ENCODE results near the gene SLC16A12.

DNA sequence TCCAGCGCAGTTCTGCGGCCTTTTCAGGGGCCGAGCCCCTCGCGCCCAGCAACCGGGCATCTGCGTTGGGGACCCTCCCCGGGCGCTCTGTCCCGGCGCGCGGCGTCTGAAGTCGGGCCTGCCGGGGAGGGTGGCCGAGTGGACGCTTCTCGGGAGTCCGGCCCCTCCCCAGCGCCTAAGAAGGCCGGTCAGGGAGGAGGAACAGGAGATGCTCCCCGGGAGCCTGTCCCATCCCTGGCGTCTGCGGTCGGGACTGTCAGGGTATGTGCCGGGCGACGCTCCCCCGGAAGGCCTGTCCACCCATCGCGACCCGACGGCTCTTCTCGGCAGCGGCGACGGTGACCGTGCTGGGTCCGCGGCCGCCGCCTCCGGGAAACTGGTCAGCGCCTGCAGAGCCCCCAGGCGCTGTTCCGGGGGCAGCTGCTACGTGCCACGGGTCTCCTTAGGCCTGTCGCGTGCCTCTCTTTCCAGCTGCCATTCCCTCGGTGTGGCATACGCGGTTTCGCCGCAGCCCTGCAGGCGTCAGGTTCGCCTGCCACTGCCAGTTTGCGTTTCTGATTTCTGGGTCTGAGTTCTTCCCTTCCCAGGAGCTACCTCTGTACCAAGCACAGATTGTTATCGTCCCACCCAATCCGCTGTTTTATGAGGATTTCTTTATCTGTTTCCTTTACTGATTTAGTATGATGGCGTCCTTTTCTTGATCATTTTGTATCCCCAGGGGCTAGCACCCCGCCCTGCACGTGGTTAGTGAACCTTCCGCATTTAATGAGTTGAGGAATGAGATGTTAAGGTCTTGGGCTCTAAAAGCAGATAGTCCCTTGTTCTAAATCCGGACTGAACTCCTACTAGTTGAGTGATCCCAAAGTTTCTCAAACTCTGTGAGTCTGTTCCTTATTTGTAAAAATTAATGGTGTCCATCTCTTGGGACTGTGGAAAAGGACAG, 120.2 kb downstream of the SLC16A12 start:
- TF ChIP-seq, protein P1, sequence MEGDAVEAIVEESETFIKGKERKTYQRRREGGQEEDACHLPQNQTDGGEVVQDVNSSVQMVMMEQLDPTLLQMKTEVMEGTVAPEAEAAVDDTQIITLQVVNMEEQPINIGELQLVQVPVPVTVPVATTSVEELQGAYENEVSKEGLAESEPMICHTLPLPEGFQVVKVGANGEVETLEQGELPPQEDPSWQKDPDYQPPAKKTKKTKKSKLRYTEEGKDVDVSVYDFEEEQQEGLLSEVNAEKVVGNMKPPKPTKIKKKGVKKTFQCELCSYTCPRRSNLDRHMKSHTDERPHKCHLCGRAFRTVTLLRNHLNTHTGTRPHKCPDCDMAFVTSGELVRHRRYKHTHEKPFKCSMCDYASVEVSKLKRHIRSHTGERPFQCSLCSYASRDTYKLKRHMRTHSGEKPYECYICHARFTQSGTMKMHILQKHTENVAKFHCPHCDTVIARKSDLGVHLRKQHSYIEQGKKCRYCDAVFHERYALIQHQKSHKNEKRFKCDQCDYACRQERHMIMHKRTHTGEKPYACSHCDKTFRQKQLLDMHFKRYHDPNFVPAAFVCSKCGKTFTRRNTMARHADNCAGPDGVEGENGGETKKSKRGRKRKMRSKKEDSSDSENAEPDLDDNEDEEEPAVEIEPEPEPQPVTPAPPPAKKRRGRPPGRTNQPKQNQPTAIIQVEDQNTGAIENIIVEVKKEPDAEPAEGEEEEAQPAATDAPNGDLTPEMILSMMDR (IDR thresholded peaks at IDR 0.05; ENCODE audit: low read depth, low read length, missing input control): peak; percentile 3
- TF ChIP-seq SP1 (IDR thresholded peaks at IDR 0.05): no peak
- peak; percentile 68 for TF ChIP-seq YY1 (IDR thresholded peaks at IDR 0.05)
- TF ChIP-seq, protein P2, sequence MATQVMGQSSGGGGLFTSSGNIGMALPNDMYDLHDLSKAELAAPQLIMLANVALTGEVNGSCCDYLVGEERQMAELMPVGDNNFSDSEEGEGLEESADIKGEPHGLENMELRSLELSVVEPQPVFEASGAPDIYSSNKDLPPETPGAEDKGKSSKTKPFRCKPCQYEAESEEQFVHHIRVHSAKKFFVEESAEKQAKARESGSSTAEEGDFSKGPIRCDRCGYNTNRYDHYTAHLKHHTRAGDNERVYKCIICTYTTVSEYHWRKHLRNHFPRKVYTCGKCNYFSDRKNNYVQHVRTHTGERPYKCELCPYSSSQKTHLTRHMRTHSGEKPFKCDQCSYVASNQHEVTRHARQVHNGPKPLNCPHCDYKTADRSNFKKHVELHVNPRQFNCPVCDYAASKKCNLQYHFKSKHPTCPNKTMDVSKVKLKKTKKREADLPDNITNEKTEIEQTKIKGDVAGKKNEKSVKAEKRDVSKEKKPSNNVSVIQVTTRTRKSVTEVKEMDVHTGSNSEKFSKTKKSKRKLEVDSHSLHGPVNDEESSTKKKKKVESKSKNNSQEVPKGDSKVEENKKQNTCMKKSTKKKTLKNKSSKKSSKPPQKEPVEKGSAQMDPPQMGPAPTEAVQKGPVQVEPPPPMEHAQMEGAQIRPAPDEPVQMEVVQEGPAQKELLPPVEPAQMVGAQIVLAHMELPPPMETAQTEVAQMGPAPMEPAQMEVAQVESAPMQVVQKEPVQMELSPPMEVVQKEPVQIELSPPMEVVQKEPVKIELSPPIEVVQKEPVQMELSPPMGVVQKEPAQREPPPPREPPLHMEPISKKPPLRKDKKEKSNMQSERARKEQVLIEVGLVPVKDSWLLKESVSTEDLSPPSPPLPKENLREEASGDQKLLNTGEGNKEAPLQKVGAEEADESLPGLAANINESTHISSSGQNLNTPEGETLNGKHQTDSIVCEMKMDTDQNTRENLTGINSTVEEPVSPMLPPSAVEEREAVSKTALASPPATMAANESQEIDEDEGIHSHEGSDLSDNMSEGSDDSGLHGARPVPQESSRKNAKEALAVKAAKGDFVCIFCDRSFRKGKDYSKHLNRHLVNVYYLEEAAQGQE (IDR thresholded peaks at IDR 0.05): no peak
- no peak for TF ChIP-seq RAD21 (IDR thresholded peaks at IDR 0.05)
- no peak for TF ChIP-seq RXRA (IDR thresholded peaks at IDR 0.05)
- TF ChIP-seq, protein P3, sequence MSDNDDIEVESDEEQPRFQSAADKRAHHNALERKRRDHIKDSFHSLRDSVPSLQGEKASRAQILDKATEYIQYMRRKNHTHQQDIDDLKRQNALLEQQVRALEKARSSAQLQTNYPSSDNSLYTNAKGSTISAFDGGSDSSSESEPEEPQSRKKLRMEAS (IDR thresholded peaks at IDR 0.05): peak; percentile 67
- TF ChIP-seq, protein P4, sequence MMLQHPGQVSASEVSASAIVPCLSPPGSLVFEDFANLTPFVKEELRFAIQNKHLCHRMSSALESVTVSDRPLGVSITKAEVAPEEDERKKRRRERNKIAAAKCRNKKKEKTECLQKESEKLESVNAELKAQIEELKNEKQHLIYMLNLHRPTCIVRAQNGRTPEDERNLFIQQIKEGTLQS (IDR thresholded peaks at IDR 0.05): no peak
- no peak for TF ChIP-seq JUND (IDR thresholded peaks at IDR 0.05)

All from liver (tissue), 3 donors.